HG03378 (cell line): Measurements from ENCODE around the gene CT45A7.
"Not testable (repeated sequence)": the region's sequence is repeated elsewhere in the genome, so short reads cannot be mapped to it uniquely, and the experiment has no call there.

ENCODE experiments used
- ATAC-seq: cut with Tn5 transposase; IDR thresholded peaks from one replicate; pipeline ENCODE4 v1.9.1; 2021; ENCODE audit warnings: mild to moderate bottlenecking, moderate library complexity; ENCODE audit not compliant: unreplicated experiment

Gene CT45A7

GRCh38 chrX:135837180-135837579 is at the start of gene CT45A7:
TSS of gene CT45A7 (minus strand) at chrX:135837280. CDS start at chrX:135833533, 3,747 bp downstream.
- not testable (repeated sequence) for ATAC-seq

- not testable (repeated sequence) for ATAC-seq
Observed at GRCh38 chrX:135882741-135883140, 45.7 kb upstream of the CT45A7 start.

DNA sequence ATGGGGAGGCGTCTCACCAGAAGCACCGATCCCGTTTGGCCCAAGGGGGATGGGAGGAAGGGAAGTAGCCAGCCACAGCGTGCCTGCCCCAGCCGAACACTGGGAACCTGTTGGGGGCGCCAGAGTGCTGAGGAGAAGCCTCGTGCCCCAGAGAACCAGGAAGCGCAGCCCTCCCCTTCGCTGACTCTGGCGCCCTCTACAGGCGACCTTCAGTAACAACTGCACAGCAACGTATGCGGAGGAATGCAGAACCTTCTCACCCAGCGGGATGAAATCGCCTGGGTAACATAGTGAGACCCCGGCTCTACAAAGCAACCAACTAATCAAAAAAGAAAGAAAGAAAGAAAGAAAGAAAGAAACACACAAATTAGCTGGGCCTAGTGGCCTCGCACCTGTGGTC is 34.6 kb upstream of the CT45A7 start, which contains the start of gene CT45A9:
Gene CT45A9 (minus strand): TSS at position 101 of the 400 bp plus-strand sequence. CDS start 3,751 bp downstream, outside the sequence.
- not testable (repeated sequence) for ATAC-seq

DNA sequence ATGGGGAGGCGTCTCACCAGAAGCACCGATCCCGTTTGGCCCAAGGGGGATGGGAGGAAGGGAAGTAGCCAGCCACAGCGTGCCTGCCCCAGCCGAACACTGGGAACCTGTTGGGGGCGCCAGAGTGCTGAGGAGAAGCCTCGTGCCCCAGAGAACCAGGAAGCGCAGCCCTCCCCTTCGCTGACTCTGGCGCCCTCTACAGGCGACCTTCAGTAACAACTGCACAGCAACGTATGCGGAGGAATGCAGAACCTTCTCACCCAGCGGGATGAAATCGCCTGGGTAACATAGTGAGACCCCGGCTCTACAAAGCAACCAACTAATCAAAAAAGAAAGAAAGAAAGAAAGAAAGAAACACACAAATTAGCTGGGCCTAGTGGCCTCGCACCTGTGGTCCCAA is 17.4 kb upstream of the CT45A7 start, which contains the start of gene CT45A8:
Gene CT45A8 (minus strand): TSS at position 101 of the 400 bp plus-strand sequence. CDS start 3,755 bp downstream, outside the sequence.
- not testable (repeated sequence) for ATAC-seq

- not testable (repeated sequence) for ATAC-seq
Observed at GRCh38 chrX:135819912-135820311, 17.2 kb downstream of the CT45A7 start, which contains the start of gene CT45A2. TSS of gene CT45A2 (minus strand) at chrX:135820012. CDS start at chrX:135816265, 3,747 bp downstream.

- not testable (repeated sequence) for ATAC-seq
Observed at GRCh38 chrX:135802687-135803086, 34.4 kb downstream of the CT45A7 start, which contains the start of gene CT45A6. TSS of gene CT45A6 (minus strand) at chrX:135802787. CDS start at chrX:135798993, 3,794 bp downstream.

DNA sequence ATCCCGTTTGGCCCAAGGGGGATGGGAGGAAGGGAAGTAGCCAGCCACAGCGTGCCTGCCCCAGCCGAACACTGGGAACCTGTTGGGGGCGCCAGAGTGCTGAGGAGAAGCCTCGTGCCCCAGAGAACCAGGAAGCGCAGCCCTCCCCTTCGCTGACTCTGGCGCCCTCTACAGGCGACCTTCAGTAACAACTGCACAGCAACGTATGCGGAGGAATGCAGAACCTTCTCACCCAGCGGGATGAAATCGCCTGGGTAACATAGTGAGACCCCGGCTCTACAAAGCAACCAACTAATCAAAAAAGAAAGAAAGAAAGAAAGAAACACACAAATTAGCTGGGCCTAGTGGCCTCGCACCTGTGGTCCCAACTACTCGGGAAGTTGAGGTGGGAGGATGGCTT is 51.7 kb downstream of the CT45A7 start, which contains the start of gene CT45A5:
Gene CT45A5 (minus strand): TSS at position 101 of the 400 bp plus-strand sequence. CDS start 3,774 bp downstream, outside the sequence.
- ATAC-seq, result not testable (repeated sequence)
